GM13976 (cell line): ENCODE measurements around the gene SGK1.

Source experiments
- DNase-seq: peaks from one replicate; pipeline ENCODE4 v3.0.0; 2012; ENCODE audit warnings: low spot score
- in situ Hi-C: fragments of 300-500 bp; cut with MboI; formaldehyde crosslinking; loops from one replicate; pipeline ENCODE4 v1.12.0; 2022; ENCODE audit warnings: low sequenced_read_pairs, mixed read lengths, inconsistent platforms; ENCODE audit not compliant: unreplicated experiment
- TF ChIP-seq, protein P1 (sequence below): IDR thresholded peaks from 2 replicates; pipeline ENCODE4 v1.5.1; 2012; ENCODE audit warnings: borderline replicate concordance, mild to moderate bottlenecking; ENCODE audit not compliant: insufficient read depth; ENCODE audit errors: extremely low read depth, missing control alignments, control extremely low read depth

Gene SGK1

DNA sequence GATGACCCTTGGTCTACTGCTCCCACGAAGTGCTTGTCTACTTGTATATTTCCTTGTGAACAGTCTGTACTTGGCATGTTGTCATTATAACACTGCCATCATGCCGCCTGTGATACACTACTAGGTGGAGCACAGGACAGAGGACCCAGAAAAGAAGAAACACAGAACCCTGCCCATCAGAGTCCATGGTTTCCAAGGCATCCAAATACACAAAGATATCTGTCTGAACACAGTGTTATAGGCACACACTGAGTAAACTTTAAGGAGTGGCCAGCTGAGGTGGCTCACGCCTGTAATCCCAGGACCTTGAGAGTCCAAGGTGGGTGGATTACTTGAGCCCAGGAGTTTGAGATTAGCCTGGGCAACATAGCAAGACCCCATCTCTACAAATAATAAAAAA, 155.0 kb downstream of the SGK1 start:
- DNase-seq = no peak
- TF ChIP-seq, protein P1, sequence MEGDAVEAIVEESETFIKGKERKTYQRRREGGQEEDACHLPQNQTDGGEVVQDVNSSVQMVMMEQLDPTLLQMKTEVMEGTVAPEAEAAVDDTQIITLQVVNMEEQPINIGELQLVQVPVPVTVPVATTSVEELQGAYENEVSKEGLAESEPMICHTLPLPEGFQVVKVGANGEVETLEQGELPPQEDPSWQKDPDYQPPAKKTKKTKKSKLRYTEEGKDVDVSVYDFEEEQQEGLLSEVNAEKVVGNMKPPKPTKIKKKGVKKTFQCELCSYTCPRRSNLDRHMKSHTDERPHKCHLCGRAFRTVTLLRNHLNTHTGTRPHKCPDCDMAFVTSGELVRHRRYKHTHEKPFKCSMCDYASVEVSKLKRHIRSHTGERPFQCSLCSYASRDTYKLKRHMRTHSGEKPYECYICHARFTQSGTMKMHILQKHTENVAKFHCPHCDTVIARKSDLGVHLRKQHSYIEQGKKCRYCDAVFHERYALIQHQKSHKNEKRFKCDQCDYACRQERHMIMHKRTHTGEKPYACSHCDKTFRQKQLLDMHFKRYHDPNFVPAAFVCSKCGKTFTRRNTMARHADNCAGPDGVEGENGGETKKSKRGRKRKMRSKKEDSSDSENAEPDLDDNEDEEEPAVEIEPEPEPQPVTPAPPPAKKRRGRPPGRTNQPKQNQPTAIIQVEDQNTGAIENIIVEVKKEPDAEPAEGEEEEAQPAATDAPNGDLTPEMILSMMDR = no peak
- in situ Hi-C loops = loop anchor here (10.0 to 25.0 kb wide), 3 partner anchors 482 to 1274 kb away; no protein-coding TSS in a partner anchor

DNA sequence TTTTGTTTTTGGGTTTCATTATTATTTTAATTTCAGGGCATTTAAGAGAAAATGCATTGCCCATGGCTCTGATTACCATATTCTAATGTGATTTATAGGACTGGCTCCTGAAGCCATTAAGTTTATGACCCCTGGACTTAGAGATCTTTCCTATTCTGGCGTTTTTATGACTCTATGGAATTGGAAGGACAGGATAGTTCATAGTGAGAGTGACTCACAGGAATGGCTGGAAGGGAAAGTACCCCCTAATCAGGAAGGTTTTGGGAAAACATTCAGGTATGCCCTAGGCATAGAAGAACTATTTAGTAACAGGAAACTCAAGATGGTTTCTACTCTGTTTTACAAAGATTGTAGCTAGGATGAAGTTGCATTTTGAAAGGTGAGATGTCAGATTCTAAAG, 156.9 kb downstream of the SGK1 start:
- DNase-seq = no peak
- in situ Hi-C loops = loop anchor here (10.0 to 25.0 kb wide), 3 partner anchors 484 to 1276 kb away; no protein-coding TSS in a partner anchor
- TF ChIP-seq, protein P1 = no peak

DNA sequence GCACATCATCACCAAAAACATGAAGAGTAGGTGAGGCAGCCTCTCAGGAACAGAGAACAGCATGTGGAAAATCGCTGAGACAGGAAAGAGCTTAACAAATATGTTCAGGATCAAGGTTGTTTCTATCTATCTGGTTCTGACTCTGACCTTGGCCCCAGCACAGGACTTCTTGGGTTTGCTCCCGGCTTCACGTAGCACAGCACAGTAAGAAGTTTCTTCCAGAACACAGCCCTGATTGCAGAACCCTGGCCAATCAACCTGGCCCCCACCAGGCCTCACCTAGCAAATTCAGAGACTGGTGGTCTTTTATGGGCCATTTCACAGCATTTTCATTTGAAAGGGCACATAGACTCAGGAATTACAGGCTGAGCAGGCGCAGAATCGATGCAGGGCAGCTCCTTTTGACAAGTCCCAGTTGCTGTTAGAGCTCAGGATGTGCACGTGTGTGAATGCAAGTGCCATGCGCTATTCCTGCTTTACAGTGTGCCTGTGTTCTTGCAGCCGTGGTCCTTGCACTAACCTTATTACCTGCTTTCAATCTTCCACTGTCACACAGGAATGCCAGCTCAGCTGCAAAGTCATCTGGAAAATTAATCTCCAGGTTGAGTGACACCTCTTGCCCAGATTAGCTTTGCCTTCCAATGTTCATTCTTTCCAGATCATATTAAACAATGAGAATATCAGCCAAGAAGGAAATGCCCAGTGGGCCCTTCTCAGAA, 165.0 kb downstream of the SGK1 start:
- in situ Hi-C loops = loop anchor here (25.0 kb wide), 1 partner anchor 1284 kb away; no protein-coding TSS in a partner anchor
- TF ChIP-seq, protein P1 = no peak
- DNase-seq = no peak

DNA sequence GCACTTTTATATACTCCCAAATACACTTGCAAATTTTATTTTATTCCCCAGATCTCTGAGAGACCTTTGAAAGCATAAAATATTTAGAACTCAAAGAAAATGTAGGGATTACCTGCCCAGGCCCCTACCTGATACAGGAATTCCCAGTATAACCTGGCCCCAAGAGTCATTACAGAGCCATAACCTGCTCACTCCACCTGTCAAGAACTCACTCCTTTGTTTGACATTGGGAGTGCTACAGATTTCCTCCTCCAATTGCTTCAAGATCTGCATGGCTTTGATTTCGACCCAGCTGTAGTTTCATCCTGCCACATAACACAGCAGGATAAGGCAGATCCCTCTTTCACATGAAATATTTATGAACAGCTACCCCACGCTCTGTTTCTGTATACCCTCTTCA, 169.3 kb downstream of the SGK1 start:
- TF ChIP-seq, protein P1 = no peak
- no peak for DNase-seq
- in situ Hi-C loops = no loop called here

DNA sequence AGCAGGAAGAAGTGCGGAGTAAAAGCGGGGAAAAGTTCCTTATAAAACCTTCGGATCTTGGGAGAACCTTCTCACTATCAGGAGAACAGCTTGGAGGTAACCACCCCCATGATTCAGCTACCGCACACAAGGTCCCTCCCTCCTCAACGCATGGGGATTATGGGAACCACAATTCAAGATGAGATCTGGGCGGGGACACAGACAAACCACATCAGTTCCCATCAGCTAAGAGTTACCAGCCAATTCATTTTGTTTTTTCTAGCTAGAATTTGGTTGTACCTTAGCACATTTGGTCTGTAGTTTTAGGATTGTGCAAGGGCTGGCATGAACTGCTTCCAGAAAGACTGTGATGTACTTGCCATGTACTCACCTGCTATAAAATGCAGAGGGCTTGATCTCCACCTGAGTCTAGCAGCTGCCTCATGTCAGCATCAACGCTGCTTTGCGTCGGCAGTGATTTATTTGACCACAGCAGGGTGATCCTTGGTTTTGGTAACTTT, 170.8 kb downstream of the SGK1 start:
- in situ Hi-C loops = no loop called here
- DNase-seq = no peak
- TF ChIP-seq, protein P1 = no peak

DNA sequence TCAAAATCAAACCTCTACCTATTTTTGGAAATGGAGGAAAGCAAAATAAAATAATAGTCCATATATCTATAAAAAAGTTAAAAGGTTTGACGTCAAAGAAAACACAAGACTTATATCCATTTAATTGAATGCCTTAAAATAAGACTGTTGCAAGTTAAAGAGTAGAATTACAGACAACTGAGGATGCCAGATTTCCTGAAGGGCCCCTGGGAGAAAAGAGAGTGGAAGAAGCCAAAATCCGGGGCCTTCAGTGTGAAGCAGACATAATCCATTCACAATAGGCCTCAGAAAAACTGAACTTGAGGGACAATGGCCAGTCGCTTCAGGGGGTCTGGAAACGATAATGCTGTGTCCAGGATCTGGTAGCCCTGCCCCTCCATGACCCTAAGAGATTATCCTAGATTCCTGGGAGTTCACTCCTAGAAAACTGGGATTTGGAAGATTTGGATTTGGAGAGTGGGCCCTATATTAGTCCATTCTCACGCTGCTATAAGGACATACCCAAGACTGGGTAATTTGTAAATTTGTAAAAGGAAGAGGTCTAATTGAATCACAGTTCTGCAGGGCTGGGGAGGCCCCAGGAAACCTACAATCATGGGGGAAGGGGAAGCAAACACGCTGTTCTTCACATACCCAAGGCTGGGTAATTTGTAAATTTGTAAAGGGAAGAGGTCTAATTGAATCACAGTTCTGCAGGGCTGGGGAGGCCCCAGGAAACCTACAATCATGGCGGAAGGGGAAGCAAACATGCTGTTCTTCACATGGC, 171.5 kb downstream of the SGK1 start:
- in situ Hi-C loops = no loop called here
- DNase-seq = no peak
- TF ChIP-seq, protein P1 = no peak
